K562 (cell line): ENCODE data around the gene CD79A. TPM values are rescaled to one million over a fixed set of nuclear protein-coding genes. Genes with fewer than 3 reads are reported as not detected.
A peak's percentile ranks its signal among the peaks of the same experiment; 100 is the strongest.

Experiments
- ATAC-seq: fragments of 200-7000 bp; cut with Tn5 transposase; 3 replicates; pipeline ENCODE4 v1.9.1; 2020; ENCODE audit warnings: moderate library complexity
- BruUV-seq: library from RNA; stranded (reverse); fragments of 400-500 nt; replicated peaks from 2 replicates; lab custom pipeline; 2021; lab: Mats Ljungman, UMichigan
- CTCF ChIA-PET: fragments of 300-600 bp; formaldehyde crosslinking; extraction: SDS; loops from one replicate; lab custom pipeline; 2021; ENCODE audit warnings: low intra/inter-chr PET ratio; lab: Yijun Ruan, JAX
- POLR2A ChIA-PET: fragments of 300-600, 350-650 bp; sonication (Branson Sonifier 250); formaldehyde crosslinking; extraction: SDS; loops from one replicate; lab custom pipeline; 2021; ENCODE audit warnings: antibody characterized with exemption, inconsistent platforms; lab: Yijun Ruan, JAX
- DNase-seq, 4 experiments: peaks; one replicate each; pipeline versions ENCODE4 v3.0.0 to v3.0.0-alpha.2; 2011 to 2018; ENCODE audit warnings: low spot score in 3 of 4, mixed read lengths in 3 of 4; ENCODE audit errors: extremely low read depth in 1 of 4
- FAIRE-seq: peaks from 2 replicates; lab custom pipeline; 2011; peaks lifted over from hg19 to GRCh38; lab: Jason Lieb, UNC
- H2AFZ ChIP-seq: 2 replicates; pipeline ENCODE4 v1.6.0; 2011; ENCODE audit warnings: low read depth, low read length, control low read depth, inconsistent platforms
- H3K27ac ChIP-seq: fragments of 200-600 bp; 3 replicates; pipeline ENCODE4 v1.8.0; 2011; ENCODE audit warnings: low read depth, mild to moderate bottlenecking, control low read depth, inconsistent platforms, low read length, moderate library complexity, mixed read lengths; ENCODE audit errors: extremely low read depth
- H3K27me3 ChIP-seq, 2 experiments: fragments of 300-600 bp in 1 of 2; 2 replicates in 1 of 2; 3 replicates in 1 of 2; pipeline versions ENCODE4 v1.6.0 to v1.8.0; 2011; ENCODE audit warnings: inconsistent platforms in 2 of 2, low read length in 2 of 2, mild to moderate bottlenecking in 1 of 2, mixed read lengths in 1 of 2, moderate library complexity in 1 of 2; ENCODE audit not compliant: control insufficient read depth in 2 of 2, insufficient read depth in 2 of 2
- H3K36me3 ChIP-seq: fragments of 300-600 bp; 3 replicates; pipeline ENCODE4 v1.8.0; 2011; ENCODE audit warnings: mild to moderate bottlenecking, low read length, inconsistent platforms; ENCODE audit not compliant: control insufficient read depth, insufficient read depth
- H3K4me1 ChIP-seq, 2 experiments: fragments of 200-600 bp in 1 of 2; replicated peaks in 1 of 2; 2 replicates in 1 of 2; 3 replicates in 1 of 2; pipeline versions ENCODE4 v1.5.1 to v1.8.0; 2011; ENCODE audit warnings: inconsistent platforms in 2 of 2, low read length in 2 of 2, mild to moderate bottlenecking in 1 of 2, mixed read lengths in 1 of 2, moderate library complexity in 1 of 2; ENCODE audit not compliant: control insufficient read depth in 2 of 2, insufficient read depth in 2 of 2
- H3K4me2 ChIP-seq: 2 replicates; pipeline ENCODE4 v1.6.1; 2011; ENCODE audit warnings: low read length, control low read depth, inconsistent platforms, mixed read lengths; ENCODE audit not compliant: insufficient read depth
- H3K4me3 ChIP-seq: fragments of 200-600 bp; sonication (generic), shearing (Covaris generic); 2 replicates; pipeline ENCODE4 v1.5.1; 2016; ENCODE audit warnings: control low read depth, inconsistent platforms
- H3K79me2 ChIP-seq: fragments of 200-600 bp; 3 replicates; pipeline ENCODE4 v1.8.0; 2011; ENCODE audit warnings: low read length, inconsistent platforms; ENCODE audit not compliant: control insufficient read depth, insufficient read depth
- H3K9ac ChIP-seq, 2 experiments: 2 replicates each; pipeline versions ENCODE4 v1.6.0 to v1.6.1; 2011; ENCODE audit warnings: low read depth in 2 of 2, low read length in 2 of 2, control low read depth in 1 of 2, inconsistent platforms in 1 of 2, mild to moderate bottlenecking in 1 of 2, mixed read lengths in 1 of 2; ENCODE audit not compliant: insufficient read depth in 1 of 2
- H3K9me1 ChIP-seq: one replicate; pipeline ENCODE4 v1.6.0; 2011; ENCODE audit warnings: inconsistent platforms, mild to moderate bottlenecking, low read length, moderate library complexity; ENCODE audit not compliant: control insufficient read depth, insufficient read depth
- H3K9me3 ChIP-seq: replicated peaks from 2 replicates; pipeline ENCODE4 v1.5.1; 2011; ENCODE audit warnings: low read depth, low read length, inconsistent platforms; ENCODE audit not compliant: control insufficient read depth, insufficient read depth
- H4K20me1 ChIP-seq: replicated peaks from 2 replicates; pipeline ENCODE4 v1.6.1; 2011; ENCODE audit warnings: low read length, inconsistent platforms, mixed read lengths; ENCODE audit not compliant: control insufficient read depth, insufficient read depth
- DDX20 ChIP-seq: fragments of 450-650 bp; IDR thresholded peaks from 2 replicates; pipeline ENCODE4 v1.6.1; 2016; ENCODE audit warnings: missing genetic modification characterization, low read depth, mild to moderate bottlenecking, missing compliant biosample characterization, moderate library complexity
- NEUROD1 ChIP-seq: fragments of 150-350 bp; IDR thresholded peaks from 2 replicates; pipeline ENCODE4 v1.6.1; 2014; ENCODE audit warnings: borderline replicate concordance, low read length, low read depth; ENCODE audit not compliant: partially characterized antibody
- POLR2G ChIP-seq: fragments of 200-400 bp; formaldehyde crosslinking; IDR thresholded peaks from 2 replicates; pipeline ENCODE4 v1.6.1; 2017; ENCODE audit warnings: low read depth, mild to moderate bottlenecking, antibody characterized with exemption, low read length, moderate library complexity
- SMAD4 ChIP-seq: fragments of 250-450 bp; sonication (Bioruptor Pico); conservative IDR thresholded peaks from 2 replicates; pipeline ENCODE4 v1.8.0; 2021; ENCODE audit warnings: inconsistent platforms, mild to moderate bottlenecking, moderate library complexity
- TRIM25 ChIP-seq: fragments of 450-650 bp; IDR thresholded peaks from 2 replicates; pipeline ENCODE4 v1.7.0; 2016; ENCODE audit warnings: borderline replicate concordance
- USF1 ChIP-seq: sonication (generic); formaldehyde crosslinking; IDR thresholded peaks from 2 replicates; pipeline ENCODE4 v1.9.0; 2022; ENCODE audit warnings: mild to moderate bottlenecking, missing genetic modification reagents
- ZBTB40 ChIP-seq, 2 experiments: fragments of 450-650 bp in 1 of 2; sonication (generic) in 1 of 2; formaldehyde crosslinking in 1 of 2; IDR thresholded peaks; 2 replicates each; pipeline versions ENCODE4 v1.7.1 to v1.9.0; 2016 to 2022; ENCODE audit warnings: inconsistent platforms in 1 of 2, mild to moderate bottlenecking in 1 of 2, missing genetic modification reagents in 1 of 2
- WGBS: fragments of 100-300 bp; shearing (Covaris generic); methylation state at CpG from one replicate; pipeline ENCODE4 v1.1.6; 2016; ENCODE audit warnings: low coverage, mixed read lengths; ENCODE audit not compliant: insufficient coverage; ENCODE audit errors: missing lambda C conversion rate; 5-methylcytosine and 5-hydroxymethylcytosine counted together
- in situ Hi-C: fragments of 300-500 bp; cut with MboI; formaldehyde crosslinking; loops from 4 replicates; pipeline ENCODE4 v1.15.0; 2018; ENCODE audit warnings: inconsistent platforms, mixed read lengths
- intact Hi-C: fragments of 100-400 bp; cut with micrococcal nuclease; formaldehyde crosslinking; loops from 2 replicates; pipeline ENCODE4 v1.14.2; 2022
- polyA plus RNA-seq, 8 experiments: library from polyadenylated mRNA; depleted of rRNA in 4 of 8; stranded (reverse) in 5 of 8; unstranded in 3 of 8; fragments of >200 nt; fragmentation: Nextera tagmentation in 2 of 8; fragmentation: Illumina TruSeq in 1 of 8; extraction: Ambion mirVana in 2 of 8; extraction: Trizol in 1 of 8; gene quantifications; 2 replicates each; pipeline versions ENCODE4 v1.2.1 to v1.2.3, GENCODE V29; 2011 to 2014; ENCODE audit warnings: inconsistent platforms in 1 of 8, missing spikeins in 1 of 8
- total RNA-seq, 7 experiments: library from RNA; depleted of rRNA in 6 of 7; stranded (reverse); fragments of >200 nt in 6 of 7; fragmentation: Illumina TruSeq in 2 of 7; extraction: Trizol in 2 of 7; gene quantifications; 2 replicates each; pipeline versions ENCODE4 v1.2.1 to v1.2.3, GENCODE V29; 2011 to 2021; ENCODE audit warnings: low replicate concordance in 1 of 7

CD79A gene
- total and polyA plus RNA-seq, 9 of the 15 experiments (the other 6 are each of a cell fraction or from before 2014, with no cell fraction given) = 0.04 to 0.72 (median 0.17) TPM; not detected in 3

- Histone ChIP-seq H3K4me2 (no peak overlapping the region), H3K36me3 (no peaks in the 10 kb centered on the region; the same call in 2 of the 3 replicates), H3K9ac (no peak overlapping the region; a peak in 1 of 4 replicates), H4K20me1 (peaks cover 29% of the 10 kb centered on the region; the same call in 1 of the 2 replicates), H3K79me2 (no peaks in the 10 kb centered on the region), H3K9me3 (no peaks in the 10 kb centered on the region), H3K9me1 (no peaks in the 10 kb centered on the region), H3K4me3 (no peak overlapping the region), H3K4me1 (peaks cover 0 to 22% of the 10 kb centered on the region in 2 experiments; a peak in 2 of 5 replicates), H3K27me3 (peaks cover 32 to 53% of the 10 kb centered on the region in 2 experiments), H2AFZ (no peak overlapping the region), H3K27ac (no peak overlapping the region)
- in situ Hi-C loops = no loop called here
- FAIRE-seq (no peak), ATAC-seq (0 out of 3 replicates have a peak, but pooled peaks have one; percentile 10), DNase-seq (peak in 1 of 4 experiments; percentile 16)
- WGBS = 8% methylated on average over 25 of the region's 29 CpGs
- ChIA-PET POLR2A (interaction anchor here (0.7 to 1.4 kb wide), 3 partner anchors 9 to 23 kb away, joined by 4 read pairs; no protein-coding TSS in a partner anchor), CTCF (no interaction called here)
- no TSS peak for BruUV-seq
- intact Hi-C loops = no loop called here
- TF ChIP-seq POLR2G = peak; percentile 50
- no peak for TF ChIP-seq SMAD4
- no peak for TF ChIP-seq ZBTB40 (IDR thresholded peaks at IDR 0.05)
- no peak for TF ChIP-seq ZBTB40 (CRISPR knock-in tag; IDR thresholded peaks at IDR 0.05)
- TF ChIP-seq TRIM25 = no peak
- TF ChIP-seq USF1 (CRISPR knock-in tag) = 0 out of 2 replicates have a peak, but pooled peaks have one; percentile 7
- no peak for TF ChIP-seq NEUROD1
- TF ChIP-seq DDX20 = no peak
Observed at GRCh38 chr19:41911889-41912731, 35.0 kb downstream of the CD79A start.
